Breast epithelium (tissue), 4 donors: ENCODE data around the gene FOXC1. TPM values are rescaled to one million over a fixed set of nuclear protein-coding genes. Genes with fewer than 3 reads are reported as not detected.
A peak's percentile ranks its signal among the peaks of the same experiment; 100 is the strongest.

Source experiments
- DNase-seq, 2 donors: peaks; one replicate each; pipeline ENCODE4 v3.0.0-alpha.2; 2019; ENCODE audit warnings: low spot score in 2 of 2
- H3K27ac ChIP-seq, 2 donors: fragments of 200-600 bp; sonication (generic) in 1 of 2; one replicate each; pipeline ENCODE4 v1.5.1; 2016 to 2019; ENCODE audit warnings: mild to moderate bottlenecking in 1 of 2
- H3K27me3 ChIP-seq, 2 donors: fragments of 200-600 bp; sonication (generic) in 1 of 2; one replicate each; pipeline versions ENCODE4 v1.5.1 to v1.6.0; 2017 to 2019; ENCODE audit warnings: control low read depth in 1 of 2, mild to moderate bottlenecking in 1 of 2
- H3K36me3 ChIP-seq: fragments of 200-600 bp; one replicate; pipeline ENCODE4 v1.5.1; 2019
- H3K4me1 ChIP-seq, 2 donors: fragments of 200-600 bp; sonication (generic); one replicate each; pipeline ENCODE4 v1.5.1; 2016 to 2019; ENCODE audit warnings: control low read depth in 1 of 2
- H3K4me3 ChIP-seq, 3 donors: fragments of 200-600 bp; sonication (generic); 1 replicate in 2 of 3; 2 replicates in 1 of 3; pipeline ENCODE4 v1.5.1; 2016 to 2019; ENCODE audit warnings: mild to moderate bottlenecking in 3 of 3, moderate library complexity in 2 of 3
- H3K9me3 ChIP-seq, 2 donors: fragments of 200-600 bp; sonication (generic) in 1 of 2; one replicate each; pipeline ENCODE4 v1.5.1; 2016 to 2019; ENCODE audit warnings: control low read depth in 1 of 2
- POLR2A ChIP-seq: fragments of 450-650 bp; IDR thresholded peaks from one replicate; pipeline ENCODE4 v1.6.1; 2016; ENCODE audit warnings: antibody characterized with exemption, mild to moderate bottlenecking, moderate library complexity
- POLR2AphosphoS5 ChIP-seq, 3 donors: sonication (generic); formaldehyde crosslinking; IDR thresholded peaks; one replicate each; pipeline ENCODE4 v1.6.1; 2017; ENCODE audit warnings: antibody characterized with exemption in 3 of 3
- intact Hi-C: fragments of 100-400 bp; cut with DNase I; formaldehyde crosslinking; loops from one replicate; pipeline ENCODE4 v1.15.1; 2023; ENCODE audit warnings: low total_unique reads
- total RNA-seq, 3 donors: library from RNA; depleted of rRNA; stranded (reverse); fragments of >200 nt; gene quantifications; one replicate each; pipeline ENCODE4 v1.1.0, GENCODE V29; 2016
- TF ChIP-seq, protein P1 (sequence below), 3 donors: fragments of 450-650 bp; IDR thresholded peaks; one replicate each; pipeline ENCODE4 v1.5.1; 2016 to 2017; ENCODE audit warnings: antibody characterized with exemption in 3 of 3, mild to moderate bottlenecking in 3 of 3, moderate library complexity in 3 of 3

Gene FOXC1
- total RNA-seq, 3 donors from 2014 or later, result 3.7 to 13.2 (median 7.5) TPM

DNA sequence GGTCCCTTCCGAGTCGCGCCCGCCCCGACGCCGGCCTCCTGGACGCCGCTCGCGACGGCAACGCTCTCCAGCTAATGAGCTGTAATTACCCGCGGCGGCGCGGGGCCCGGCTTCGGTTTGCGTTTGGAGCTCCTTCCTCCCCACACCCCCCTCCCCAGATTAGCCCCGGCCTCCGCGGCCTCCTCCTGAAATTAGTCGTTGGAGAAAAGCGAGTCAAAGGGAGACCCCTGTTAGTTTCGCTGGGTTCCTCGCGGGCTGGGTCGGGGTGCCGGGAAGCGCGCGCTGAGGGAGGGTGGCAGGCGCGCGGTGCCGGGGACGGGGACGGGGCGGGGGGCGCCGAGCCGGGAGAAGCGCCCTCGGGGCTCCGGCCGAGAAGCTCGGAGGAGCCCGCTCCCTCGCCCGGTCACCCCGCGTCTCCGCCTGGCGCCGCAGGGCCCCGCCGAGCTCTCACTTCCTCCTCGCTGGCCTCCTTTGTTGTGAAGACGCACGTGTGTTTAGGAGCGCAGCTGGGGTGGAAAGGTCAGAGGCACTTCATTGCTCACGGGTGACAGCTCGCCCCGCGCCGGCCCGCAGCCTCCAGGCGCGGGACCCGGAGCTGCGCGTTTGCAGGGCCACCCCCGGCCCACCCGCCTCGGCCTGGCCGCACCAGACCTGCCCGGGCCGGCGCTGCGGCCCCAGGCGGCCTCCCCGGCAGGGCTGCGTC lies 4.9 kb downstream of the FOXC1 start:
- peak overlapping the region; percentile 54 to 56 for H3K27ac ChIP-seq
- intact Hi-C loops, result loop anchor here (10.0 kb wide), 2 partner anchors 150 to 630 kb away; partner anchors contain the start of gene GMDS
- TF ChIP-seq POLR2A (no peak), POLR2AphosphoS5 (IDR thresholded peaks at IDR 0.05) (no peak)
- TF ChIP-seq, protein P1, sequence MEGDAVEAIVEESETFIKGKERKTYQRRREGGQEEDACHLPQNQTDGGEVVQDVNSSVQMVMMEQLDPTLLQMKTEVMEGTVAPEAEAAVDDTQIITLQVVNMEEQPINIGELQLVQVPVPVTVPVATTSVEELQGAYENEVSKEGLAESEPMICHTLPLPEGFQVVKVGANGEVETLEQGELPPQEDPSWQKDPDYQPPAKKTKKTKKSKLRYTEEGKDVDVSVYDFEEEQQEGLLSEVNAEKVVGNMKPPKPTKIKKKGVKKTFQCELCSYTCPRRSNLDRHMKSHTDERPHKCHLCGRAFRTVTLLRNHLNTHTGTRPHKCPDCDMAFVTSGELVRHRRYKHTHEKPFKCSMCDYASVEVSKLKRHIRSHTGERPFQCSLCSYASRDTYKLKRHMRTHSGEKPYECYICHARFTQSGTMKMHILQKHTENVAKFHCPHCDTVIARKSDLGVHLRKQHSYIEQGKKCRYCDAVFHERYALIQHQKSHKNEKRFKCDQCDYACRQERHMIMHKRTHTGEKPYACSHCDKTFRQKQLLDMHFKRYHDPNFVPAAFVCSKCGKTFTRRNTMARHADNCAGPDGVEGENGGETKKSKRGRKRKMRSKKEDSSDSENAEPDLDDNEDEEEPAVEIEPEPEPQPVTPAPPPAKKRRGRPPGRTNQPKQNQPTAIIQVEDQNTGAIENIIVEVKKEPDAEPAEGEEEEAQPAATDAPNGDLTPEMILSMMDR (IDR thresholded peaks at IDR 0.05), result no peak
- no peaks in the 10 kb centered on the region for H3K36me3 ChIP-seq
- H3K4me1 ChIP-seq, result no peaks in the 10 kb centered on the region
- peak overlapping the region; percentile 68 to 91 (median 72) for H3K4me3 ChIP-seq
- DNase-seq, result no peak
- no peaks in the 10 kb centered on the region for H3K27me3 ChIP-seq
- no peaks in the 10 kb centered on the region for H3K9me3 ChIP-seq

DNA sequence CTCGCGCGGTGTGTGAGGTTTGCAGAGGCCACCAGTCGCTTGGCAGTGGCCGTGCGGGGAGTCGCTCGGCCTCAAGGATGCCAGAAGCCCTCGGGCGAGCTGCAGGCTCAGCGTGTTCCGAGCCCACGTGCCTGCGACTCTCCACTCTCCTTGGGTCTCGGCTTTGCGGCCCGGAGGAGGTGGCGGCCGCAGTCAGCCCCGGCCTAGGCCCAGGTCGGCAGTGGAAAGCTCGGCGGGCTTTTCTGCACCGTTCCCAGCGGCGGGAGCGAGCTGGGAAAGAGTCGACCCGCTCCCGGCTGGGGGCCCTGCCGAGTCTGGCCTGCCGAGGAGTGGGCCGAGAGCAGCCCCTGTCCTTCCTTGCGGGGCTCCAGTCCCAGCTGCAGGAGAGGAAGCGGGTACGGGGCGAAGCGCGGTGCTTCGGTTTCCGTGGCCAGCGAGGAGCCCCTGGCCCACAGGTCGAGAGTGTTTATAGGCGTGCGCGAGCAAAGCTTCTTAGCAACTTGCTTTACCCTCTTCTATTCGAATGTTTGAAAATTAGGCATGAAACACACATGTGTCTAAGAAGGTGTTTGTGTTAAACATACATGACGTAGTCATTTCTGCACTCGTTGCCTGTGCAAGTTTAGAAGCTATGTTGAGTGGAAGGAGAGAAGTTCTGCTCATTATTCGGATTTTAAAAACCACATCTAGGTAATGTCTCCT lies 5.6 kb downstream of the FOXC1 start:
- Histone ChIP-seq H3K4me1 (no peaks in the 10 kb centered on the region), H3K9me3 (no peaks in the 10 kb centered on the region), H3K27me3 (no peaks in the 10 kb centered on the region), H3K4me3 (peak overlapping the region; percentile 68 to 91 (median 72)), H3K27ac (no peak overlapping the region), H3K36me3 (no peaks in the 10 kb centered on the region)
- intact Hi-C loops, result loop anchor here (10.0 kb wide), 2 partner anchors 149 to 629 kb away; partner anchors contain the start of gene GMDS
- TF ChIP-seq, protein P1 (IDR thresholded peaks at IDR 0.05), result no peak
- no peak for TF ChIP-seq POLR2AphosphoS5 (IDR thresholded peaks at IDR 0.05)
- TF ChIP-seq POLR2A, result no peak
- no peak for DNase-seq

DNA sequence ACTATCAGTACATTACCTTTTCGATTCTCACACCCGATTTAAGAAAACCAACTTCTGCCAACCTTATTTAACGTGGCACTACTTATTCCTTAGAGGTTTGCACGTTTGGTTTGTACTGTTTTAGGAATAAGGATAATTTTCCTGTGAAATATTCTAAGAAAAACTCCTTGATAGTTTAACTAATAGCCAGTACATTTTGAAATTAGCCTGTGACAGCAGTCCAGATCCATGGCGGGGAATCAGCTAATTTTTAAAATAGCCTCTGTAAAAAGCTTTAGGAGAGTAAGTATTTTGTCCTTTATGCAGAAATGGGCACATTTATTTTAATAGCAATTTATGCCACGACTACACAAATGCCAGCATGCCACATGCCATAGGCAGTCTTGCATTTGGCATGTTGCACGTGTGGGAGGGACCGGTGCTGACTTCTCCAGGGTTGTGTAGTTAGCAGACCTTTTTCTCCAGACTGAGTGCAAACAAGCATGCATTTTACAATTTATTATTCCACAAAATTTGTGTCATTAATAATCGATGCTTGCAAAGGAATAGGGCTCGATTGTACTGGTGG lies 6.2 kb downstream of the FOXC1 start:
- intact Hi-C loops, result loop anchor here (10.0 kb wide), 2 partner anchors 149 to 629 kb away; partner anchors contain the start of gene GMDS
- H3K4me3 ChIP-seq, result no peak overlapping the region
- DNase-seq, result no peak
- H3K36me3 ChIP-seq, result no peaks in the 10 kb centered on the region
- TF ChIP-seq, protein P1 (IDR thresholded peaks at IDR 0.05), result no peak
- TF ChIP-seq POLR2A, result no peak
- no peak for TF ChIP-seq POLR2AphosphoS5 (IDR thresholded peaks at IDR 0.05)
- H3K27me3 ChIP-seq, result no peaks in the 10 kb centered on the region
- H3K9me3 ChIP-seq, result no peaks in the 10 kb centered on the region
- H3K27ac ChIP-seq, result no peak overlapping the region
- H3K4me1 ChIP-seq, result no peaks in the 10 kb centered on the region

DNA sequence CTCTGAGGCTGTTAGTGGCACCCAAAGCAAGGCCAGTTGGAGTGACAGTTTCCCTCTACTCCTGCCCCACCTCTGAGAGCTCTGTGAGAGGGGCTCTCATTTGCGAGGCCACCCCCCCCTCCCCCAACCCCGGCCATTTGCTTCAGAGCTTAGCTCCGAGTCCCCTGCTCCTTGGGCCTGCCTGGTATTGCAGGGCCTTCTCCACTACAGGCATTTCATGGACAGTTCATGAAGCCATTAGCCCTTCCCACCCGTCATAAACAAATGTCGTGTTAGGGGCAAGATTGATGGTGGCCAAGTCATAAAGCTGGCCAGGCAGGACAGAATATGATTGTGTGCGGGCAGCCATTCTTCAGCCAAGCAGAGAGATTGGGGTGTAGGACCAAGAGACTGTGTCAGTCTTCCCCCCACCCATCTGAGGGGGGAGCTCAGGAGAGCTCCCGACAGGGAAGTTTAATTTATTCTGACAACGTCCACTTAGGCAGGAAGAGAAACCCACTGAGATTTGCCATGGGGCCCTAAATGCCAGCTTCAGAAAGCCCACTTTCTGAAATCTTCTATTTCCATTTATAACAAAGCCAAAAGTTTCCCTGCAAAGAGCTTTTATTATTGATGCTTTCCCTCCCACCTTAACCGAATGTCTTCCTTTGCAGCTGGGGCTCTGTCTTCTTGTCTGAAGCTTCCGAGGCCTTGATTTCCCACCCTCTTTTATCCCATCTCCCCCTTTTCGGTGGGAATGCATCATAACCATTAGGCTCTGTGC lies 7.2 kb downstream of the FOXC1 start:
- no peaks in the 10 kb centered on the region for H3K27me3 ChIP-seq

More for the DNA sequence above, 7.2 kb downstream of the FOXC1 start:
- H3K9me3 ChIP-seq, result no peaks in the 10 kb centered on the region
- no peak overlapping the region for H3K4me3 ChIP-seq
- no peak for DNase-seq
- TF ChIP-seq POLR2AphosphoS5 (IDR thresholded peaks at IDR 0.05) (no peak), POLR2A (no peak)
- TF ChIP-seq, protein P1 (IDR thresholded peaks at IDR 0.05), result no peak
- intact Hi-C loops, result loop anchor here (10.0 kb wide), 2 partner anchors 148 to 628 kb away; partner anchors contain the start of gene GMDS
- H3K4me1 ChIP-seq, result no peaks in the 10 kb centered on the region
- no peak overlapping the region for H3K27ac ChIP-seq
- no peaks in the 10 kb centered on the region for H3K36me3 ChIP-seq
